Chondrocyte (in vitro differentiated cells): ENCODE data around the gene CNTNAP5. TPM values are rescaled to one million over a fixed set of nuclear protein-coding genes. Genes with fewer than 3 reads are reported as not detected.

Experiments
- DNase-seq: peaks from one replicate; pipeline ENCODE4 v3.0.0; 2021; ENCODE audit warnings: mixed read lengths, low spot score
- H3K27ac Mint-ChIP-seq: one replicate; pipeline ENCODE4 v1.8.0; 2021; ENCODE audit warnings: mild to moderate bottlenecking, moderate library complexity, mixed read lengths; ENCODE audit not compliant: unreplicated experiment
- H3K27me3 Mint-ChIP-seq: 2 replicates; pipeline ENCODE4 v1.8.0; 2021; ENCODE audit warnings: low read depth, mixed read lengths
- H3K36me3 Mint-ChIP-seq: 2 replicates; pipeline ENCODE4 v1.8.0; 2021; ENCODE audit warnings: low read depth, mixed read lengths
- H3K4me1 Mint-ChIP-seq: 2 replicates; pipeline ENCODE4 v1.8.0; 2021; ENCODE audit warnings: low read depth, mild to moderate bottlenecking, mixed read lengths
- H3K4me3 Mint-ChIP-seq: one replicate; pipeline ENCODE4 v1.8.0; 2021; ENCODE audit warnings: mild to moderate bottlenecking, moderate library complexity, mixed read lengths; ENCODE audit not compliant: unreplicated experiment
- H3K9me3 Mint-ChIP-seq: 2 replicates; pipeline ENCODE4 v1.8.0; 2021; ENCODE audit warnings: low read depth, mixed read lengths
- CTCF ChIP-seq: fragments of 200-600 bp; sonication (generic); IDR thresholded peaks from 2 replicates; pipeline ENCODE4 v1.5.0; 2021; ENCODE audit warnings: antibody characterized with exemption, mild to moderate bottlenecking, moderate library complexity
- total RNA-seq: library from RNA; stranded (reverse); gene quantifications from 3 replicates; pipeline ENCODE4 v1.2.1, GENCODE V29; 2021

Gene CNTNAP5
- total RNA-seq, 1 donor from 2014 or later = not detected

GRCh38 chr2:124032799-124033198 lies 7.7 kb downstream of the CNTNAP5 start:
- DNase-seq = no peak
- Mint-ChIP-seq H3K4me1 (no peaks in the 10 kb centered on the region), H3K36me3 (no peaks in the 10 kb centered on the region), H3K27me3 (peaks cover 5% of the 10 kb centered on the region), H3K9me3 (no peaks in the 10 kb centered on the region), H3K4me3 (no peak overlapping the region), H3K27ac (no peak overlapping the region)
- no peak for TF ChIP-seq CTCF

DNA sequence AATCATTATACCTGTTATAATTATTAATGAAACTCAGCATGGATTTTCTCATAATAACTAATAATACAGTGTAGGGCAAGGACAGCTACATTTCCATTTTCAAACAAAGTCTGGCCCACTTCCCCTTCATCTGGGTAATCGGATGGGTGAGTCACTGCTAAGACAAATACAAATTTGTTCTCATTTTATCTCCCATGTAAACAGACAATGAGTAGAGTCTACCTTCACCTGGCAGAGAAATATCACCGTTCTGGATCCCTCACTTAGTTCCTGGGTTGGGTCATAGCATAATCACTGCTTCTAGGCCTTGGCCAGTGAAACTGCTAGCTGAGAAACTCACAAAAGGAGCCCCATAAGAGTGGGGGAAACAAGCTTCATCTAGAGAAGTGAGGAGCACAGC lies 9.2 kb downstream of the CNTNAP5 start:
- Mint-ChIP-seq H3K27me3 (peaks cover 5% of the 10 kb centered on the region), H3K9me3 (no peaks in the 10 kb centered on the region), H3K4me1 (no peaks in the 10 kb centered on the region), H3K4me3 (no peak overlapping the region), H3K27ac (no peak overlapping the region), H3K36me3 (no peaks in the 10 kb centered on the region)
- TF ChIP-seq CTCF = no peak
- no peak for DNase-seq

GRCh38 chr2:124035001-124035400 lies 9.9 kb downstream of the CNTNAP5 start:
- H3K27me3 Mint-ChIP-seq = peaks cover 2% of the 10 kb centered on the region
- no peaks in the 10 kb centered on the region for H3K36me3 Mint-ChIP-seq
- no peaks in the 10 kb centered on the region for H3K9me3 Mint-ChIP-seq
- H3K27ac Mint-ChIP-seq = no peak overlapping the region
- H3K4me1 Mint-ChIP-seq = no peaks in the 10 kb centered on the region
- TF ChIP-seq CTCF = no peak
- no peak overlapping the region for H3K4me3 Mint-ChIP-seq
- DNase-seq = no peak

GRCh38 chr2:124039032-124039431 lies 13.9 kb downstream of the CNTNAP5 start:
- no peak for DNase-seq
- H3K4me1 Mint-ChIP-seq = no peaks in the 10 kb centered on the region
- no peak for TF ChIP-seq CTCF
- no peaks in the 10 kb centered on the region for H3K27me3 Mint-ChIP-seq
- no peak overlapping the region for H3K4me3 Mint-ChIP-seq
- H3K9me3 Mint-ChIP-seq = peaks cover 3% of the 10 kb centered on the region
- H3K36me3 Mint-ChIP-seq = no peaks in the 10 kb centered on the region
- H3K27ac Mint-ChIP-seq = no peak overlapping the region

DNA sequence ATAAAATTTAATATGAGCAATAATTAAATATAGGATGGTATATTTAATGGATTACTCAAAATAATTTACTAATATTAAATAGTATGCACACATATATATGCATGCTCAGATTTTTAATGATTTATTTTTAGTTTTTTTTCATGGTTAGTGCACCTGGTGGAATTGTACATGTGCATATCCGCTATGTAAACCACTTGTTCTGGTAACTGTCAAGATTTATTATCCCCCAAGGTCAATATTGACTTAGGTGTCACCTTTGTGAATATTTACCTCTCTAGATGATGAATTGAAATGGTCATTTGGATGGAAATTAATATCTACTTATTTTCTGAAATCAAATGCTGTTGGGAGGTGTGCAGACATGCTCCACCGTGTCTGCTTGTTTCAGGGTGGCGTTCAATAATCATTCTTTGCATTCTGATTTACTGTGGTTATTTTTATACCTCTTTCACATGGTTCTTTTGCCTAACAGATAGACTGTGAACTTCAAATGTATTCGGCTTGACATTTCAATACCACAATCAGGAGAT lies 14.7 kb downstream of the CNTNAP5 start:
- H3K27me3 Mint-ChIP-seq = no peaks in the 10 kb centered on the region
- H3K4me3 Mint-ChIP-seq = no peak overlapping the region
- H3K27ac Mint-ChIP-seq = no peak overlapping the region
- no peaks in the 10 kb centered on the region for H3K36me3 Mint-ChIP-seq
- peaks cover 3% of the 10 kb centered on the region for H3K9me3 Mint-ChIP-seq
- no peak for TF ChIP-seq CTCF
- no peak for DNase-seq
- H3K4me1 Mint-ChIP-seq = no peaks in the 10 kb centered on the region
